Ectodermal cell (in vitro differentiated cells): ENCODE results near the gene TRIOBP.
"Not testable (repeated sequence)": the region's sequence is repeated elsewhere in the genome, so short reads cannot be mapped to it uniquely, and the experiment has no call there.

Experiments used
- H3K27ac ChIP-seq: 2 replicates; pipeline ENCODE4 v1.7.0; 2013; ENCODE audit warnings: mild to moderate bottlenecking, low read depth, low read length; ENCODE audit not compliant: insufficient read depth, poor library complexity, severe bottlenecking
- H3K27me3 ChIP-seq: 2 replicates; pipeline ENCODE4 v1.7.0; 2013; ENCODE audit warnings: mild to moderate bottlenecking, low read length; ENCODE audit not compliant: insufficient read depth, control insufficient read depth, poor library complexity, severe bottlenecking
- H3K36me3 ChIP-seq: one replicate; pipeline ENCODE4 v1.7.0; 2013; ENCODE audit warnings: low read length; ENCODE audit not compliant: control insufficient read depth, insufficient read depth
- H3K4me1 ChIP-seq: one replicate; pipeline ENCODE4 v1.7.0; 2013; ENCODE audit warnings: low read length; ENCODE audit not compliant: control insufficient read depth, insufficient read depth
- H3K4me3 ChIP-seq: 2 replicates; pipeline ENCODE4 v1.7.0; 2013; ENCODE audit warnings: low read depth, low read length, control low read depth; ENCODE audit not compliant: insufficient read depth
- H3K9me3 ChIP-seq: 2 replicates; pipeline ENCODE4 v1.7.0; 2013; ENCODE audit warnings: mild to moderate bottlenecking, low read length, moderate library complexity; ENCODE audit not compliant: control insufficient read depth
- WGBS, 2 experiments: methylation state at CpG; one replicate each; pipeline ENCODE4 v1.1.7; 2013; ENCODE audit warnings: missing lambda C conversion rate in 2 of 2; 5-methylcytosine and 5-hydroxymethylcytosine counted together

TRIOBP gene

GRCh38 chr22:37696260-37696656 lies 590 bp upstream of the TRIOBP start:
- H3K36me3 ChIP-seq, H3K4me1 ChIP-seq, H3K9me3 ChIP-seq, H3K27ac ChIP-seq, H3K27me3 ChIP-seq: not testable (repeated sequence)
- WGBS, 2 experiments = 40 to 49% methylated on average over 11 to 13 of the region's 13 CpGs
- H3K4me3 ChIP-seq = peak overlapping the region; percentile 40

- Histone ChIP-seq H3K4me1 (no peaks in the 10 kb centered on the region), H3K27ac (no peak overlapping the region), H3K4me3 (peak overlapping the region; percentile 40)
Measured at GRCh38 chr22:37697538-37697835, 639 bp downstream of the TRIOBP start.

DNA sequence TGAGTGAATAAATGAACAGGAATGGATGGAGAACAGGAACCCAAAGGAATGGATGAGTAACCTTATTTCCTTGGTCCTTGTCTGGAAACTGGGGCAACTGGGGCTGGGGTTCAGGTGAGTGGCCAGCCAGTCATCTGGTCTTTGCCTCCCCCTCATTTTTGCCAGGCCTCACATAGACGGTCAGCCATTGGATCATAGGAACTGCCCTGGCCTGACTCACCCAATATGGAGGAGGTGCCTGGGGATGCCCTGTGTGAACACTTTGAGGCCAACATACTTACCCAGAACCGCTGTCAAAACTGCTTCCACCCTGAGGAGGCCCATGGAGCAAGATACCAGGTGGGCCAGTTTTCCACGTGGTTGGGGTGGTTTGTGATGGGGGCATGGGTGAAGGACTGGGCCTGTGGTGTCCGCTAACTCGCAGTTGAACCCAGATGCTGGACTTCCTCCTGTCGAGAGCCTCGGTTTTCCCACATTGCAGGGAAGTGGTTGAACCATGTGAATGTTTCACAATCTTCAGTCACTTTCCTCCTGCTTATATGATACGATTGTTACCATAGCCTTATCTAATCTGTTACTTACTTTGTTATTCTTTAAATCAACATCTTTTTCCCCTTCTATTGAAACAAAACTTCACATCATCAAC lies 4.4 kb downstream of the TRIOBP start:
- 93 to 95% methylated on average over 8 of the region's 8 CpGs for WGBS, 2 experiments
- H3K36me3 ChIP-seq = no peaks in the 10 kb centered on the region
- no peaks in the 10 kb centered on the region for H3K9me3 ChIP-seq

More at GRCh38 chr22:37697538-37697835, 639 bp downstream of the TRIOBP start:
- H3K9me3 ChIP-seq = no peaks in the 10 kb centered on the region
- peaks cover 3% of the 10 kb centered on the region for H3K36me3 ChIP-seq
- H3K27me3 ChIP-seq = no peaks in the 10 kb centered on the region
- WGBS, 2 experiments = 6% methylated on average over 3 of the region's 3 CpGs

DNA sequence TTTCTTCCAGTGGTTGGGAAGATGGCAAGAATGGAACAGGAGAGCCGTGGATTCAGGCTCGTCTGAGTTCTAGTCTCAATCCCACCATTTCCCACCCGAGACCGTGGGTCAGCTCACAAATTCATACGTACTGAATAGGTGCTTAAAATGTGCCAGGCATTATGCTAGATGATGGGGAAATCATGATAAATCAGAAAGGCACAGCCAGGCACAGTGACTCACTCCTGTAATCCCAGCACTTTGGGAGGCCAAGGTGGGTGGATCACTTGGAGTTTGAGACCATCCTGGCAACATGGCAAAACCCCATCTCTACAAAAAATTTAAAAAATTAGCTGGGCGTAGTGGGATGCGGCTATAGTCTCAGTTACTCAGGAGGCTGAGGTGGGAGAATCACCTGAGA lies 7.1 kb downstream of the TRIOBP start:
- Histone ChIP-seq H3K4me3 (no peak overlapping the region), H3K27me3 (no peaks in the 10 kb centered on the region), H3K27ac (no peak overlapping the region), H3K36me3 (no peaks in the 10 kb centered on the region), H3K9me3 (no peaks in the 10 kb centered on the region), H3K4me1 (no peaks in the 10 kb centered on the region)
- 90 to 92% methylated on average over 7 of the region's 7 CpGs for WGBS, 2 experiments

More for the DNA sequence above, 4.4 kb downstream of the TRIOBP start:
- H3K27ac ChIP-seq = no peak overlapping the region
- H3K27me3 ChIP-seq = no peaks in the 10 kb centered on the region
- no peaks in the 10 kb centered on the region for H3K4me1 ChIP-seq
- H3K4me3 ChIP-seq = no peak overlapping the region

GRCh38 chr22:37704645-37705044 lies 7.8 kb downstream of the TRIOBP start:
- Histone ChIP-seq H3K4me1 (no peaks in the 10 kb centered on the region), H3K36me3 (no peaks in the 10 kb centered on the region), H3K27ac (no peak overlapping the region), H3K9me3 (no peaks in the 10 kb centered on the region), H3K4me3 (no peak overlapping the region), H3K27me3 (no peaks in the 10 kb centered on the region)
- 91 to 96% methylated on average over 3 of the region's 3 CpGs for WGBS, 2 experiments

DNA sequence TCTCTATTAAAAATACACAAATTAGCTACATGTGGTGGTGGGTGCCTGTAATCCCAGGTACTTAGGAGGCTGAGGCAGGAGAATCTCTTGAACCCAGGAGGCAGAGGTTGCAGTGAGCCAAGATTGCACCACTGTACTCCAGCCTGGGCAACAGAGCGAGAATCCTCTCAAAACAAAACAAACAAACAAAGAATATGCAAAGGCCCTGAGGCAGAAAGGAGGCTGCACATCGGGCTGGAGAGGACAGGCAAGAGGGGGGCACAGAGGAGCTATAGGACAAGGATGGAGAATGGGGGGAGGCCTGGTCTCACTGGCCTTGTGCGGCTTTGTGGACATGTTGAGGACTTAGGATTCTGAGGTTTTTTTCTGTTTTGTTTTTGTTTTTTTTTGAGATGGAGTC lies 8.4 kb downstream of the TRIOBP start:
- no peak overlapping the region for H3K4me3 ChIP-seq
- H3K4me1 ChIP-seq = no peaks in the 10 kb centered on the region
- no peaks in the 10 kb centered on the region for H3K36me3 ChIP-seq
- WGBS, 2 experiments = 98% methylated on average over 3 of the region's 3 CpGs
- H3K27ac ChIP-seq = no peak overlapping the region
- no peaks in the 10 kb centered on the region for H3K27me3 ChIP-seq
- no peaks in the 10 kb centered on the region for H3K9me3 ChIP-seq

- H3K27me3 ChIP-seq = no peaks in the 10 kb centered on the region
- no peaks in the 10 kb centered on the region for H3K9me3 ChIP-seq
- no peaks in the 10 kb centered on the region for H3K4me1 ChIP-seq
- H3K4me3 ChIP-seq = no peak overlapping the region
- H3K27ac ChIP-seq = no peak overlapping the region
- WGBS, 2 experiments = 93% methylated on average over 25 of the region's 25 CpGs
- H3K36me3 ChIP-seq = no peaks in the 10 kb centered on the region
Measured at GRCh38 chr22:37708580-37709444, 12.0 kb downstream of the TRIOBP start.

DNA sequence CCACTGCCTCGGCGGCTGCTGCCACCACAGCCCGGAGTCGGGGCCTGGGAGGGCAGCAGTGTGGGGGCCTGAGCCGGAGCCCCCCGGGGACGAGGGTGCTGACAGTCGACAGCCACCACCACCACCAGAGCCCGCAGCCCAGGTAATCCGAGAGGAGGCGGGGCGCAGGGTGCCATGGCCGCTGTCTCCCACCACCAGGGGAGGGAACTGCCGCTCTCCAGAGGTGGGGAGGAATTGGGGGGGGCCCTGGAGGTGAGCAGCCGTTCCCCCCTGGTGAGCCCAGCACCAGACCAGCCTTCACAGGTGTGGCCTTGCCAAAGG lies 12.6 kb downstream of the TRIOBP start:
- Histone ChIP-seq H3K27me3 (no peaks in the 10 kb centered on the region), H3K4me3 (no peak overlapping the region), H3K27ac (no peak overlapping the region), H3K9me3 (no peaks in the 10 kb centered on the region), H3K36me3 (no peaks in the 10 kb centered on the region), H3K4me1 (no peaks in the 10 kb centered on the region)
- WGBS, 2 experiments = 90% methylated on average over 15 of the region's 15 CpGs

- Histone ChIP-seq H3K27ac (no peak overlapping the region), H3K27me3 (no peaks in the 10 kb centered on the region), H3K4me3 (no peak overlapping the region), H3K36me3 (no peaks in the 10 kb centered on the region), H3K4me1 (no peaks in the 10 kb centered on the region), H3K9me3 (no peaks in the 10 kb centered on the region)
- WGBS, 2 experiments = 91 to 94% methylated on average over 3 of the region's 3 CpGs
Measured at GRCh38 chr22:37710675-37711074, 13.8 kb downstream of the TRIOBP start.

DNA sequence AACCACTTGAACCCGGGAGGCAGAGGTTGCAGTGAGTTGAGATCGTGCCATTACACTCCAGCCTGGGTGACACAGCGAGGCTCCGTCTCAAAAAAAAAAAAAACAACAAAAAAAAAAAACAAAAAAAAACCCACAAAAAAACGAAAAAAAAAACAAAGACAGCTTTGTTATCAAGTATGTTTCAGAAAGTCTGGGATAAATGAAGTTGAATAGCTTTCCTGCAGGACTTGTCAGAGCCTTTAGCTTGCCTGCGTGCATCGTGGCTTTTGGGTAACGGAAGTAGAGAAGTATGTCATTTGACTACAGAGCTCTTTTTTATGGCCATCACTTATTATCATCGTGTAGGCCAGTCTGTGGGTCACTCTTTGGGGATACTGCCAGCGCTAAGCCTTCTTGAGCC lies 14.6 kb downstream of the TRIOBP start:
- no peak overlapping the region for H3K27ac ChIP-seq
- no peak overlapping the region for H3K4me3 ChIP-seq
- no peaks in the 10 kb centered on the region for H3K27me3 ChIP-seq
- no peaks in the 10 kb centered on the region for H3K9me3 ChIP-seq
- no peaks in the 10 kb centered on the region for H3K4me1 ChIP-seq
- 91 to 94% methylated on average over 10 of the region's 10 CpGs for WGBS, 2 experiments
- H3K36me3 ChIP-seq = no peaks in the 10 kb centered on the region
